Suprapubic skin (tissue), 4 donors: ENCODE measurements around the gene BIN1. TPM values are rescaled to one million over a fixed set of nuclear protein-coding genes. Genes with fewer than 3 reads are reported as not detected.

Experiments used
- DNase-seq, 2 donors: peaks; one replicate each; pipeline ENCODE4 v3.0.0-alpha.2; 2019; ENCODE audit warnings: low spot score in 2 of 2
- H3K27ac ChIP-seq: fragments of 200-600 bp; sonication (generic); one replicate; pipeline ENCODE4 v1.5.1; 2019
- H3K27me3 ChIP-seq: fragments of 200-600 bp; sonication (generic); one replicate; pipeline ENCODE4 v1.5.1; 2019
- H3K36me3 ChIP-seq: fragments of 200-600 bp; sonication (generic); one replicate; pipeline ENCODE4 v1.5.1; 2019
- H3K4me1 ChIP-seq: fragments of 200-600 bp; sonication (generic); one replicate; pipeline ENCODE4 v1.5.1; 2019
- H3K4me3 ChIP-seq: fragments of 200-600 bp; sonication (generic); one replicate; pipeline ENCODE4 v1.5.1; 2019; ENCODE audit warnings: mild to moderate bottlenecking
- H3K9me3 ChIP-seq: fragments of 200-600 bp; sonication (generic); one replicate; pipeline ENCODE4 v1.5.1; 2019
- CTCF ChIP-seq, 2 donors: fragments of 200-600 bp in 1 of 2; fragments of 450-650 bp in 1 of 2; sonication (generic) in 1 of 2; IDR thresholded peaks; one replicate each; pipeline ENCODE4 v1.5.1; 2016 to 2019; ENCODE audit warnings: antibody characterized with exemption in 2 of 2, mild to moderate bottlenecking in 1 of 2, moderate library complexity in 1 of 2
- EP300 ChIP-seq: sonication (generic); formaldehyde crosslinking; IDR thresholded peaks from one replicate; pipeline ENCODE4 v1.6.1; 2017; ENCODE audit warnings: antibody characterized with exemption
- POLR2A ChIP-seq, 2 donors: fragments of 450-650 bp; IDR thresholded peaks; one replicate each; pipeline ENCODE4 v1.6.1; 2017; ENCODE audit warnings: antibody characterized with exemption in 2 of 2, mild to moderate bottlenecking in 2 of 2, moderate library complexity in 2 of 2
- POLR2AphosphoS5 ChIP-seq, 3 donors: sonication (generic); formaldehyde crosslinking; IDR thresholded peaks; one replicate each; pipeline ENCODE4 v1.6.1; 2017; ENCODE audit warnings: antibody characterized with exemption in 3 of 3
- WGBS: methylation state at CpG from one replicate; pipeline ENCODE4 v1.1.5; 2018; 5-methylcytosine and 5-hydroxymethylcytosine counted together
- total RNA-seq, 4 donors: library from RNA; depleted of rRNA; stranded (reverse); fragments of >200 nt; gene quantifications; one replicate each; pipeline ENCODE4 v1.1.0, GENCODE V29; 2016

Gene BIN1
- total RNA-seq, 4 donors from 2014 or later: 5.6 to 13.3 (median 8.8) TPM

- DNase-seq: peak; percentile 63 to 80
- no peaks in the 10 kb centered on the region for H3K9me3 ChIP-seq
- H3K4me3 ChIP-seq: no peak overlapping the region
- peaks cover 7% of the 10 kb centered on the region for H3K4me1 ChIP-seq
- TF ChIP-seq CTCF (IDR thresholded peaks at IDR 0.05): no peak
- TF ChIP-seq POLR2AphosphoS5 (IDR thresholded peaks at IDR 0.05): no peak
- TF ChIP-seq POLR2A (IDR thresholded peaks at IDR 0.05): no peak
- no peak for TF ChIP-seq EP300
- no peak overlapping the region for H3K27ac ChIP-seq
- H3K27me3 ChIP-seq: no peaks in the 10 kb centered on the region
- 84% methylated on average over 11 of the region's 29 CpGs for WGBS
- H3K36me3 ChIP-seq: peaks cover 5% of the 10 kb centered on the region
Measured at GRCh38 chr2:127051116-127052056, 55.6 kb downstream of the BIN1 start.

GRCh38 chr2:127050803-127051115 lies 56.2 kb downstream of the BIN1 start:
- no peak overlapping the region for H3K27ac ChIP-seq
- WGBS: 80% methylated on average over 2 of the region's 14 CpGs
- peaks cover 5% of the 10 kb centered on the region for H3K36me3 ChIP-seq
- peak in 1 of 2 donors; percentile 59 for DNase-seq
- TF ChIP-seq CTCF (IDR thresholded peaks at IDR 0.05) (no peak), EP300 (no peak), POLR2AphosphoS5 (IDR thresholded peaks at IDR 0.05) (no peak)
- peaks cover 10% of the 10 kb centered on the region for H3K4me1 ChIP-seq
- no peak overlapping the region for H3K4me3 ChIP-seq
- H3K9me3 ChIP-seq: no peaks in the 10 kb centered on the region
- no peaks in the 10 kb centered on the region for H3K27me3 ChIP-seq

GRCh38 chr2:127049927-127050802 lies 56.8 kb downstream of the BIN1 start:
- H3K27me3 ChIP-seq: no peaks in the 10 kb centered on the region

GRCh38 chr2:127048969-127049897 lies 57.7 kb downstream of the BIN1 start:
- TF ChIP-seq POLR2A (IDR thresholded peaks at IDR 0.05) (no peak), POLR2AphosphoS5 (IDR thresholded peaks at IDR 0.05) (no peak), CTCF (IDR thresholded peaks at IDR 0.05) (no peak), EP300 (no peak)
- H3K27ac ChIP-seq: no peak overlapping the region
- no peak overlapping the region for H3K4me3 ChIP-seq
- DNase-seq: peak; percentile 53 to 72
- 88% methylated on average over 5 of the region's 15 CpGs for WGBS
- peaks cover 5% of the 10 kb centered on the region for H3K36me3 ChIP-seq
- peaks cover 16% of the 10 kb centered on the region for H3K4me1 ChIP-seq
- H3K9me3 ChIP-seq: no peaks in the 10 kb centered on the region
- H3K27me3 ChIP-seq: no peaks in the 10 kb centered on the region

More at GRCh38 chr2:127049927-127050802, 56.8 kb downstream of the BIN1 start:
- TF ChIP-seq CTCF (IDR thresholded peaks at IDR 0.05) (peak; percentile 56 to 98), POLR2AphosphoS5 (IDR thresholded peaks at IDR 0.05) (no peak), EP300 (no peak)
- Histone ChIP-seq H3K36me3 (peaks cover 5% of the 10 kb centered on the region), H3K4me3 (no peak overlapping the region), H3K4me1 (peaks cover 16% of the 10 kb centered on the region), H3K9me3 (no peaks in the 10 kb centered on the region), H3K27ac (no peak overlapping the region)
- DNase-seq: peak; percentile 69 to 80
- 37% methylated on average over 19 of the region's 33 CpGs for WGBS
